ENCODE data around the gene CDCA4.

The CDCA4 gene

DNA sequence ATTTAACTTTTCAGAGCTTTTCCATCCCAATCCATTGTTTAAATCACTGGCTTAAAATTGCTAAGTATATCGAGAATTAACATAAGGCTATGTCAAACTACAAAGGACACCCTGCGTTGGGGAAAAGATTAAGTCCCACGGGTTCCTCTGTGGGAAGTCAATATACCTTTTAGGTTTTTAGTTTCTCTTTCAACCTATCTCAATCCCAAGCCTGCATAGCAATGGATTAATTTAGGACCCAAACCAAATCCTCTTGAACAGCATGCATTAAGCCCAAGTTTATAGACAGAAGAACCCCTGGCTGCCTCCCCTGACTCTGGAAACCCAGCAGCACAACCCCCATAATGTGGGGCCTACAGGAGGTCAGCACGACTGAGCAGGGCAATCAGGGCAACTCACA lies 6.3 kb downstream of the CDCA4 start:
- no peak for DNase-seq

DNA sequence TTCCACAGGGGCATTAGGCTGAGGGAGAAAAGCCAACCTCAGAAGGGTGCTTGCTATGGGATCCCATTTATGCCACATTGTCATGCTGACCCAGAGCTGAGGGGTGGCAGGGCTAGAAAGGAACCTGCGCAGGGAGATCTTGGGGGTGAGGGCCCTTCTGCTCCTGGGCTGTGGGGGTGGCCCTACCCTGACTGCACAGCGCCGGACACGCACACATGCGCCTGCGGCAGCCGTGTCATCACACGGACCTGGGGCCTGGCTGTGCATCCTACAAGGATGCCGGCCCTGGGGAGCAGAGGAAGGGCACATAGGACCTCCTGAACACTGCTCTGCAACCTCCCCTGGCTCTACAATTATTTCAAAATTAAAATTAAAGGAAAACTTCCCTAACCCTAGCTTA lies 6.9 kb downstream of the CDCA4 start:
- DNase-seq, result no peak

DNA sequence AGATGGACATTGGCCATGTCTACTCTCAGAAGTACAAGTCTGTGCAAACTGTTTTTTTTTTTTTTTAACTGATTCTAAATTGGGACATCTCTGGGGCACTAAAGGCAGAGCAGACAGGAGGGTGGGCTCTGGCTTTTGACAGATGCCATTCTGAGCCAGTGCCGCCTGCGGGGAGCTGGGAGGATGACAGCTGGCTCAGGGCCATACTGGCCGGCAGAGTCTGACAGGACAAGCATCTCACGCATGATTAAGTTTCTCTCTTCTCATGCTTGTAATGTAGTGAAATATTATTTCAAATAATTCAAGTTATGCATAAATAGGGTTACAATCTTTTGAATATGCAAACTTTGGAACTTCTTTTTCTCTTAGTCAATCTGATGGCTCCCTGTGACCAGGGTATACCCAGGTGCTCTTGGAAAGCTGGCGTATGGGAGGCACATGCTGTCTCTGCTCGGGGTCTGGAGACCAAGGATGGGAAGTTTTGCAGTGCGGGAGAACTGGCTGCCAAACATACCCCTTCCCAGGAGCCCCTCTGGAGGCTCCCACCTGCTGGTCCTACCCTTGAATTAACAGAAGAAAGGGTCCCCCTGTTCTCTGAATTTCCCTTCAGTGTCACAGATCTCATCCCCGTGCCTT lies 7.6 kb downstream of the CDCA4 start:
- DNase-seq, result peak in 9 of 56 donors; percentile 4 to 50 (median 20)

DNA sequence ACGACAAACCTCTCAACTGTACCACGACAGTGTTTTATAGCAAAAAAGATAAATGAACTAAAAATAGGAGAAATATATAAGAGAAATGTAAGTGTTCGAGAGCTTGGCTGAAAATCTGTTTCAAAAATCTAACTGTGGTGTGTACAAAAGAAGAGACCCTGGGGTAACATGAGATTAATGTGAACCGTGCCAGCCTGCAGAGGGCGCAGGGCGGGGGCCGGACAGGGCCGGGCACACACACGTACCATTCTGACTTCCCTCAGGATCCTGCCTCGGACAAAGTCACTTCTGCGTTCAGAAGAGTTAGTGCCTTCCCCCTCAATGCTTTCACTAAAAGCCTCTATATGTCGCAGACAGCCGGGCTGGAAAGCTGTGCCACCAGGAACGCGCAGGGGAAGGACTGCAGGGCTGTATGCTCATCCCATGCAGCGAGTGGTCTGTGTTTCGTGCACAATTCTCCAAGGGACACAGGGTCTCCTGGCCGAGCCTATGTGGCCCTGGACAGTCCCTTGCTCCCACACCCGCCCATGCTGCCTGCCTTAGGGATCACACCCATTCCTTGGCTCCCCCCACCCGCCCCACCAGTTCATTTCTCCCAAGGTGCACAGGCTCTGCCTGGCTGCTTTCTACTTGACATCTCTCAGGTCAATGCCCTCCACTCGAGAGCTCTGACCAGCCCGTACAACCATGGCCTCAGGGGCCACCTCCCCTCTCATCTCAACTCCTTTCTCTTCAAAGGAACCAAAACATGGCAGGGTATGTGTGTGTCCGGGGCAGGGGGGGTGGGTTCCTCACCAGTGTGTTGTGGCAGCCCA lies 8.5 kb downstream of the CDCA4 start:
- DNase-seq, result peak in 1 of 56 donors; percentile 26

DNA sequence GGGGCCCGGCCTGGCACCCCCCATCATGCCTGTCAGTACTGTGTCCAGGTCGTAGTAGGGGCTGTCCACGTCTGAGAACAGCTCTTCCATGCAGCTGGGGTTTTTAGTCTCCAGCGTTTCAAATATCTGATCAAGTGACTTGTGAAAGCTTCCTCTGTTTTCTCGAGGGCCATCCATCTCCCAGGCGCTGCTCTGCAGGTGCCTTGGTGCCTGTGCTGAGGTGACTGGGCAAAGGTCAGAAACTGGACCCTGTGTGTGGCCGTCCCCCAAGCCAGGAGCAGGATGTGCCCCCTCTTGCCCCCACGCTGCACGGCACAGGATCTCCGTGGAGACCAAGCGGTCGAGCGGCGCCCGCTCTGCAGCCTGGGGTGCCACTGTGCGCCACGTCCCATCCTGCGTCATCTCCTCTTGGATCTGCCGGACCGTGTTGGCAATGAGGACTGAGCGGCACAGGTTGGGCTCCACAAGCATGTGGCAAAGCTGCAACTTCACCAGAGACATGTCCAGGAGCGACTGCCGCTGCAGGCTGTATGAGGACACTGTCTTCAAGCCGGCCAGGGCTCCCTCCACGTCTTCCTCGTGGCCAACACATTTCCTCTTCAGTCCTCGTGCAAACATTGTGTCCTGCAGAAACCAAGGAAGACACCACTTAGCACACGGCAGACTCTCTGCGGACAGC lies 9.4 kb downstream of the CDCA4 start:
- DNase-seq, result no peak

DNA sequence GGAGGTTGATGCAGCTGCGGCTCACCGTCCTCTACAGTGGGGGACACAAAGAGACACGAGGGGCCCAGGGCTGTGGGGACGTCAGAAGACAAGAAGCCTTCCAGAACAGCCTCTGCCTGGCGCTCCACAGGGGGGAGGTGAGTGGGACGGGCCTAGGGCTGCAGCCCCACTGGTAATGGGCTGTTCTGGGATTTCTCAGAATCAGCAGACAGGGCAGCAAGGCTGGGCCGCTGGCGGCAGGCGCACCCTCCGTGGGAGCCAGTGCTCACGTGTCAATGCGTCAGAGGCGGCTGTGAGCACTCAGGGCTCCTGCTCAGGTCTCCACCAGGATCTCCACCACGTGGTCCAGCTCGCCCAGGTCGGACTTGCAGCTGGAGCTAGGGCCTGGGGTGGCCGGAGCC lies 10.0 kb downstream of the CDCA4 start:
- DNase-seq, result no peak

DNA sequence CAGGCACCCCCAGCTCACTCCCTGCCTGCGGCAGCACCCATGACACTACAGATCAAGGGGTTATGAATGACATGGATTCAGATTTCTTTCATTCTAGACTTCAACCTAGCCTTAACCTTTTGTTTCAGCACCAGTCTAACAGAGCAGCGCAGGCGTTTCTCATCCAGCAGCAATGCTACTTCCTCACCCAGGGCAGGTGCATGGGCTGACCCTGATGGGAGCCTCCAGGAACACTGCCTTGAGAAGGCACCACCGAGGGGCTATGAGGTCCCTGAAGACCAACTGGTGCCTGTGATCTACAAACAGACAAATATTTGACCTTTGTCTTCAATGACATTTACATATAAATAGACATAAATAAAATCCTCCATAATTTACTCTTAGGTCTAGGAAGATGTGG lies 10.8 kb downstream of the CDCA4 start:
- DNase-seq, result no peak

DNA sequence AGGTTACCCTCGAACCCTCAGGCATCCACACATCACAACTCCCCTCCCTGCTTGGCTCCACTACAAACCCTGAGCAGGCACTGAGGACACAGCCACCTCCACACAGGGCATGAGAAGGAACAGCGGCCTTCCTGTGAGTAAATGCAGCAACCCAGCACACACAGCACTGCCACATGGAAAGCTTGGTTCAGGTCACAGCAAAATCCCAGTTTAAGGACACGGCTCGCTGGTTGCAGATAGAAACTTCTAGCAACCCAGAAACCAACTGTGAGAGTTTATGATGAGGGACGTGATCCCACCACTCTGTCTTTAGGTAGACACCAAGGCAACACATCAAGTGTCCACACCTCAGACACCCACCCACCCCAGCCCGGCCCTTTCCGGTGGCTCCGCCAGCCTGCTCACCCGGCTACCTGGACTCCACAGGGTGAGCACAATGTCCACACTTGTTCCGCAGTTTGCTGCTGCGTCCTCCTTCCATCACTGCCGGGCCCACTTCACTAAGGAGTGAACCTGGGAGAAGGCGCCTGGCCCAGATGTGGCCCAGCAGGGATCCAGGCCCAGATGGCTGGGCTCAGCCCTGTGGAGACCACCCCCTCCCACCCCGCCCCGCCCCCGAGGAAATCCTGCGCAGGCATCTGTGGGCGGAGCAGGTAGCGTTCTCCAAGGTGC lies 13.2 kb downstream of the CDCA4 start:
- no peak for DNase-seq

DNA sequence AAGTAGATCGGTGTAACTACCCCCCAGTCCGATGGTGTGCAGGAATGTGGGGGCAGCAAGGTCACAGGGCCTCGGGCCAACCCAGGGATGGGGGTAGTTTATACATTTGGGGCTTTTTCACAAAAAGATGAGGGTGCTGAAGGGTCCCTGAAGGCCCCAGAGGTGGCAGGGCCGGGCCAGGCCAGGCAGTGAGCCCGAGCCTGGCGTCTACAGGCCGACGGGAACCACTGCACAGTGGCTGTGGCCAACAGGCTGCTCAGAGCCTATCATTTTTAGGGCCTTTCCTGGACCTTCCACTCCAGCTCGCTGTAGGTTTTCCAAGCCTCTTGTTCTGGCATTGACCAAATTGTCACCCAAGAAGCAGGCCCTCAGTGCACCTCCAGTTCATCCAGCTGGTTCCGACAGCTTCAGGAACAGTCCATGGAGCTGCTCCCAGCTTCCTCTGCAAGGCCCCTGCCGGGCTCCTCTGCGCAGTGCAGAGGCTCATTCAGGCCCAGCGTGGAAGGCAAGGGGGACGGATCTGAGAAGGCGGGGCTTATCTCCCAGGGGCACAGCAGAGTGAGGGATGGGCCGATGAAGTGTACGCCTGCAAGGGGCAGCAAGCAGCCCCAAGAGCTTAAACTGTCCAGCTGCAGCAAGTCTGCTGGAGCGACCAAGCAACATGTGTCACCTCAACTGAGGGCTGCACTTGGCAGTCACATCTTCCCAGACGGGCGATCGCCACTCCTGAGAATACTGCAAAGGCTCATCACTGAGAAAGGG lies 13.9 kb downstream of the CDCA4 start:
- no peak for DNase-seq

DNA sequence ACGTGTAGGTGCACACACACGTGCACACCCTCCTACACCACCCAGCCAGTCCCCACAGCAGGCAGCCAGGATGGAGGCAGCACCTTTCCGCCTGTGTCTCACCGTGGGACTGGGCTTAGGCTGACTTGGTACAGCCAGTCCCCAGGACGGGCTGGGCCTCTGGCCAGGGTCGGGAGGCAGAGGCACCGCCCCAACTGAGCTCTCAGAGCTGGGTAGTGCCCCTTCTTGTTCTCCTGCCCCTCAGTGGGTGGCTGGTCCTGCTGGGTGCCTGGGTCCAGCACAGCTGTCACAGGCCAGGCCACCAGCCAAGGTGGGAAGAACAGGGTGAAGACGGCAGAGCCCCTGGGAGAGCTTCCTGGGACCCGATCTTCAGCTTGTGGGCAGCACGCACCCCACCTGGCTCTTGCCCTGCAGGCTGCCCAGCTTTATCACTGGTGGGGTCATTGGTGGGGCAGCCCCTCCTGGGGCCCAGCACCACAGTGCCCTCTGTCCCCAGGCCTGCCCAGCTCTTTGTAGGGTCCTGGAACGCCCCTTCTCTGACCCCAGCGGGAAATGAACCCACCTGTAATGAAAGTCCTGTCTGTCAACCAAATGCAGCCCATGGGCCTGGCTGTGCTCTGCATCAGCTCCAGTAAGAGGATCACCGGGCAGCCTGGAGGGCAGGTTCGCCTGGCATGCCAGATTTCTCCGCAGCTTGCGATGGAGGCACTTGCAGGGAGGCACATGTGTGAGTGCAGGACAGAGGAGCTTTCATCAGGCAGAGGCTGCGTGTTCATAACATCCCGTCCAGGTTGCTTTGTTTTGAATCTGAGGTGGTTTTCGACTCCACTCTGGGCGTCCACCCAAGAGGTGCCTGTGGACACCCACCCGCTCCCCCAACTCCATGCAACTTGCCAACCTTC lies 14.7 kb downstream of the CDCA4 start:
- no peak for DNase-seq

DNA sequence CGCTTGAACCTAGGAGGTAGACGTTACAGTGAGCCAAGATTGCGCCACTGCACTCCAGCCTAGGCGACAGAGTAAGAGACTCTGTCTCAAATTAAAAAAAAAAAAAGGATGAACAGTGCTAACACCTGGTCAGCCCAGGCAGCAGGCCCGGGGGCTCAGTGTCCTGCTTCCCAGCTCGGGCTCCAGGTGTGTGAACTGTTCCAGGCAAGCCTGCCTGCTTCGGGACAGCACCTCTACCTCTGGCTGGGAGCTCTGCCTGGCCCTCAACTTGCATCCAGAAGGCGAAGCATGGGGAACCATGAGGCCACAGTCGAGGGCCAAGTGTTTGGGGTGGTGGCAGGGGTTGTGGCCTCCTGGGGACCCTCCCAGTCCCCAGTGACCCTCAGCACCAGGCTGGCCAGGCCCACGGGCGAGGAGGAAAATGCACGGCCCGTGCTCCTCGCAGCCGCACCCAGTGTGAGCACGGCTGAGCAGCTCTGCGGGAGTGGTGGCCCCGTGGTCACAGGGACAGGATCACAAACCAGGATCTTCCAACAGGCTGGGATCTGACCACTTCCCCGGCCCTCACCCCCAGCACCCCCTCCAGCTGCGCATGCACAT lies 15.5 kb downstream of the CDCA4 start:
- DNase-seq, result no peak

DNA sequence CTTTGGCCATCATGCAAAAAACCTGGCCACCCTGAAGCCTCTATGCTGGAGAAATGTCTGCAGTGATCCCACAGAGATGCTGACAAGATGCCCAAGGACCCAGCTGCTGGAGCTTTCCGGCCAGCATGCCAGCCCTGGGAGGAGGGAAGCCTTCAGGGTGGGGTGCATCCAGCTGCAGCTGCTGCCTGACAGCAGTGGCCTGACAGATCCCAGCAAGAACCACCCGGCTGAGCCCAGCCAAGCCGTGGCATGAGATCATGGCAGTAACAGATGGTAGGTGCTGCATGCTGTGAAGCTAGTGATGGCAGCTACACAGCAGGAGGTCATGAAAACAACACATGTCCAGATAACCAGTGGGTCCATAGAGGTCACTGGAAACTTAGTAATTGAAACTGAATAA lies 21.5 kb downstream of the CDCA4 start:
- DNase-seq, result no peak

DNA sequence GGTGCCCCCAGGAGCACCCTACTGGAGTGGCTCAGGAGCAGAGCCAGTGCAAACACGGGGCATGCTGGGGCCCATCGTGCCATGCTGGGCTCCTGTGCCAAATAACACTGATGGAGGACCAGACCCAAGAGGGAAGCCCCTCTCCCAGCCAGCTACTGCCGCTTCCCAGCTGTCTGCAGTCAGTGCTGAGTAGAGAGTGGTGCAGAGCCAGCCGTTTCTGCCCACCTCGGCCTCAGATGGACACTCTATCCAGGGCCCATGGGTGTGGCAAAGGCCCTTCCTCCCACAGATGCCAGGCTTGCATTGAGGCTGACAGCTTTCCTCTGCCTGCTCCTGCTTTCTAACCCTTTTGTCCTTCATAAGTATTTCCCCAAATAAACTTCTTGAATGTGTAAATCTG lies 22.1 kb downstream of the CDCA4 start:
- no peak for DNase-seq

DNA sequence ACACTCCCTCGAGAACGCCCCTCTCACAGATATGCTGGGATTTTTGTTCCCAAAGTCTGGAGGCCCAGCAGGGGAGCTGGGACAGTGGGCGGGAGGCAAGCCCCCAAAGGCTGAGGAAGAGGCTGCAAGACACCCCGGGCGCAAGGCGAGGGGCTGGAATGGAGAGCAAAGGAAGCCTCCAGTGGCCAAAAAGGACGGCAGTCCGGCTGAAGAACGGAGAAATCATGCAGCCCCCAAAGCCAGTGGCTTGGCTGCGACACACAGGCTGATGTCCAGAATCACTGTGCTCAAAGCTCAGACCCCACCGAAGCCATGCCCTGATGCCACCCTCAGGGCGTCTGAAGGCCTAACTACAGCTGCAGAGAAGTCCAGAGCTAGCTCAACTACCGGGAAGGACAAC lies 24.4 kb downstream of the CDCA4 start:
- no peak for DNase-seq

DNA sequence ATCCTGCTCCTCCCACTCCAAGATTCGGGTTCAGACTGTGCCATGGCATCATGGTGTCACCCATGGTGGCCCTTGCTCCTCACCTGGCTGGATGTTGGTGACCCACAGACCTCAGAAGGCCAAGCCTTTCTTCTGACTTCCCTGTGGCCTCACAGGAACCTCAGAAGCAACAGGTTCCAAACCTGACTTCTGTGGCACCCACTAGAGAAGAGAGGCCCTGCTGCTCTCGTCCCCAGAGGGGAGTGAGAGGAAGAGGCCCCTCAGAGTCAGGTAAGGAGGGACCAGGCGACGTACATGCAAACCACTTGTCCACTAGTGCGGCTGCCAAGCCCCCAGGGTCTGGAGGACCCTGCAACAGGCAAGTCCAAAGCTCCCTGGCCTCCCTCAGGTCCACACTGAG lies 24.9 kb downstream of the CDCA4 start:
- no peak for DNase-seq

DNA sequence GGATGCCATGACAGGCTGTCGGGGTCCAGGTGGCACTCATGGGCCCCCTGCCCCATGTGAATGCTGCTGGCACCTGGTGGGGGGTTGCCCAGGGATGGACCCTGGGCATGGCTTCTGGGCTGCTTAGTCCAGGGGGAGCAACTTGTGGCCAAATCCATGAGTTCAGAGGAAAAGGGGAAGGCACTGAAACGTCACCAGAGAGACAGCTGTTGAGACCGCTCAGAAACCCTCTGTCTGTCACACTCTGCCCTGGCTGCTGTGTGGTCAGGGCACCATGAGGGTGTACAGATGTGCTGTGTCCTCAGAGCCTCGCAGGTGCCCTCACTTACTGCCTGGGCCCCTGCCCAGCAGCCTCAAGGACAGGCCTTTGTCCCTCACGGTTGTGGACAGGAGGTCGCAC lies 25.9 kb downstream of the CDCA4 start:
- no peak for DNase-seq

DNA sequence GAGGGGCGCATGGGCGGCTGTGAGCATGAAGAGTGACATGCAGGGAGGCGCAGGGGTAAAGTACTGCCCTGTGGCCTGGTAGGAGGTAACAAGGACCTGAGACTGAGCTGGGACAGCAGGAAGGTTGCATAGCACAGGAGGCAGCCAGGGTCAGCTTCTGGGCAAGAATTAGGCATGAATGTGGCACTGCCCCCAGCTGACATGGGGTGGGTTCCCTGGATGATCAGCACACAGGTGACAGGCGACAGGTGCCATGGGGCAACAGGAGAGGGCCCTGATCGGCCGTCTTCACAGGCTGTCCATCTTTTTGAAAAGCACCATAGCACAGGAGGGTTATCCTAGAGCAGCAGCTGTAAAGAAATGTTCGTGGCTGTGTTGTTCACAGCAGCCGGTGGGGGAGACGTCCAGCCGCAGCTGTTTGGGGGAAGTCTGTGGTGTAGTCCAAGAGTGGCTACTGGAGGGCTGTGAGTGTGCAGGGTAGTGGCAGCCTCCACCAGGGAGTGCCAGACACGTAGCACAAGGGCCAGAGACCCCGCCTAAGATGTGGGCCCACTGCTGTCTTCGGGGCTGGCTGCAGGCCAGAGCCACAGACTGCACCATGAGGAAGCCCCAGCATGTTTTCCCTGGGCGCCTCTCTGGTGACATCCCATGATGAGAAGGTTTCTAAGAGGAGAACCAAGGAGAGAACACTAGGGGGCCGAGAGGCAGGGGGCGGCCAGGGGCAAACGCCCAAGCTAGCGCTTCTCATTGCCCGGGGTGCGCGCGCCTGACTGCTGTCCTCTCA lies 26.9 kb downstream of the CDCA4 start:
- no peak for DNase-seq

DNA sequence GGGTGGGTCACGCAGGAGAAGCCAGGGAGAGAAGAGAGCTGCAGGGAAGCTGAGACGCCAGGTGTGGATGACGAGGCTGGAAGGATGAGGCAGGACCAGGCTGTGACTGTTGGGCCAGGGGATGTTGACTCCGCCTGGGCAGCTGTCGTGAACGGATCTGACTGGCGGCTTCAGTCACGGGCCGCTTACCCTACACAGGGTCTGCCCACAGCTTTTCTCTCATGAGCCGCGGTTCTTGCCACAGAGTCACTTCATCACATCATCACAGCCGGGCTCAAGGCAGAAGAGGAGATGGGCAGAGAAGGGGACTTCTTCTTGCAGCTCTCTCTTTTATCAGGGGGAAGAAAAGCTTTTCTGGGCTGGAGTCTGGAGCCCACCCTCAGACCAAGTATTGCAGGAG lies 27.6 kb downstream of the CDCA4 start:
- no peak for DNase-seq

DNA sequence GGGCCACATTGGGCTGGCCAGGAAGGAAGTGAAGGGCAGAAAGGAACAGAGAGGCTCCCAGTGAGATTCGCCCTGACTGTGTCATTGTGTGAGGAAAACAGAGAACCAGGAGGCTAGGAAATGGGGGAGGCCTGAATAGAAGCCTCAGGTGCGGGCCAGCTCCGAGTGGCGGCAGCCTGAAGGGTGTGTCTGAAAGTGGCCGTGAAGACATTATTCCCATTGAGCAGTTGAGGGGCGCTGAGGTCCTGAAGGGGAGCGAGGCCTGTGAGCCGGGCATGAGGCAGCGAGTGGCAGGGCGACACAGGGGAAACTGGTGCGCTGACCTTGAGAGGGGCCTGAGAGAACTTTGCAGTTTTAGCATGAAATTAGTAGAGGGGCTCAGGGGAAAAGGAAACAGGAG lies 28.4 kb downstream of the CDCA4 start:
- no peak for DNase-seq
